T-helper 2 cell treated with Interferon-gamma antibody and Interleukin-4, amounts not matched to agents 100 ng/mL and 5 ng/mL, for 36 hours (primary cell): ENCODE results near the gene VAC14. TPM values are rescaled to one million over a fixed set of nuclear protein-coding genes. Genes with fewer than 3 reads are reported as not detected.

ENCODE experiments used
- intact Hi-C: fragments of 100-400 bp; cut with micrococcal nuclease; formaldehyde crosslinking; loops from one replicate; pipeline ENCODE4 v1.15.1; 2023
- total RNA-seq: library from RNA; stranded (reverse); gene quantifications from 2 replicates; pipeline ENCODE4 v1.2.3, GENCODE V29; 2022

VAC14 gene
- total RNA-seq, 1 donor from 2014 or later = 37.3 TPM

DNA sequence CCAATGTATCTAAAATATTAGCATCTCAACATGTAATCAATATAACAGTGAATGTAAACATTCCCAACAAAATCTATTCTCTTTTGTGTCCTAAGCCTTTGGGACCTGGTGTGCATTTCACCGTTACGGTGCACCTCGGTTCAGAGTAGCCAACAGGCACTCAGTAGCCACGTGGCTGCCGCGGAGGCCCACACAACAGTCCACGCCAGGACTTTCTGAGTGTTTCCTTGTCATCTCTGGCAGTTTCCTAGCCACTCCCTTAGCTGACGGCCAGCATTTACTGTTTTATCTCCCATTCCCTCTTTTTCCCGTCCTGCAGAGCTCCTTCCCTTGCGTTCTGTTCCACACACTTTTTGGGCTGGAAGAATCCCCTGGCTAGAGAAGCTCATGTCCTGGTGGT, 36.3 kb downstream of the VAC14 start:
- intact Hi-C loops = no loop called here

DNA sequence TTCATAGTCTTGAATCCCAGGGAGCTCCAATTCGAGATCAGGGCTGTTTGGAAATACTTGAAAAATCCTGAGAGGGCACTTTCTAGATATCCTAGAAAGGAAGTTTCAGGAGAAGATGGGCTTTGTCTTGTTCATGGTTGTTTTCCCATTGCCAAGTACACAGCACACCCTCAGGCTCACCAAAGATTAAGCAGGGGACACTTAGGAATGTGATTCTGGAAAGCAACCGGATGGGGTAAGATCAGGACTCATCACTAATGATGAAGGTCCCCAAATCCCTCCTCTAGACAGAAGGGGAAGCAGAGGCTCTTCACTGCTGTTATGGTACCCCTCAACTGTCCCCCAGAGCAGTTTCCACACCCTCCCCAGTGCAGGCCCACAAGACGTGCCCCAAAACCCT, 40.7 kb downstream of the VAC14 start:
- intact Hi-C loops = no loop called here

DNA sequence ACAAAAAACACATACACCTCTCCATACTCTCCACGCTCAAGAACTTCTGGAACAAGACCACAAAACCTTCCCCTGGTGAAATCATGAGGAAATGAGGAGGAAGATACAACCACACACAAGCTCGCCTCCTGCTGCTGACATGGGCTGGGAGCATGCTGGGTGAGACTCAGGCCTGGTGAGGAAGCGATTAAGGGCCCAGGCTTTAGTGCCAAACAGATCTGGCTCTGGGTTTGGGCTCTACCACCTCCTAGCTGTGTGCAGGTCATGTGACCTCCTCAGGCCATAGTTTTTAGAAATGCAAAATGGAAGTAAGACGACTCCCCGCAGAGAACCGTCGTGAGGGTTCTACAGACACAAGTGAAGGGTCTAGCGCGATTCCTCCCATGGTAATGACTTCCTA, 41.3 kb downstream of the VAC14 start:
- intact Hi-C loops = no loop called here

DNA sequence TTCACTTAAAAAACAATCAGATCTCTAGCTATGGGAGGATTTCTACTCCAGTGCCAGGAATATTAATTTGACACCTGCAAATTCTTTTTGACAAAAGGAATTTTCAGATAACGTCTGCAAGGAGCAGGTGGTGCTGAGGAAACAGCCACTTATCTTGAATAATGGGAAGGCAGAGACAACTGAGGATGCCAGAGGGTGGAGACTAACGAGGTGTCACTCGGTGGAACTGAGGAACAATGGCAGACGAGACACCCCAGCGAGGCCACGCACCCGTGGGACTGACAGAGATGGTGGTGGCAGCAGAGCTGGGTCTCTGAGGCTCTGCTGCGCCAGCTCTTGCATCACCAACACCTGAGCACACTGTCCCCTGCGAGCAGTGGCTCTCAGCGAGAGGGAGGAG, 42.2 kb downstream of the VAC14 start:
- intact Hi-C loops = no loop called here

DNA sequence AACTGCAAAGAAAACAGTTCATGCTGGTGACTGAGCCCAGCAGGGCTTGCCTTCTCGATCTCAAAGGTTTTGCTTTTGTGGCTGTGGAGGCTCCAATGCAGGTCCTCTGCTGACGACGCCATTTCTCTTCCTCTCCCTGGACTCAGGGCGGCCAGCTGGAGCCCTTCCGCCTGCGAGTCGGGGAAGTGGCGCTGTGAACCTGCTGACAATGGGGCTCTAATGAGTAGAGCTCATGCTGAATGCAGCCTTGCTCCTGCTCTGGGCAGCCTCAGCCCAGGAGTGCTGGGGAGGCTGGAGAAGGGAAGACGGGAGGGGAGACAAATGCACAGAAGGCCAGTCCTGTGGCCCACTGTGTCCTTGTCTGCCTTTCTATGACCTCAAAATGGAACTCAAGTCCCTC, 43.8 kb downstream of the VAC14 start:
- intact Hi-C loops = no loop called here

DNA sequence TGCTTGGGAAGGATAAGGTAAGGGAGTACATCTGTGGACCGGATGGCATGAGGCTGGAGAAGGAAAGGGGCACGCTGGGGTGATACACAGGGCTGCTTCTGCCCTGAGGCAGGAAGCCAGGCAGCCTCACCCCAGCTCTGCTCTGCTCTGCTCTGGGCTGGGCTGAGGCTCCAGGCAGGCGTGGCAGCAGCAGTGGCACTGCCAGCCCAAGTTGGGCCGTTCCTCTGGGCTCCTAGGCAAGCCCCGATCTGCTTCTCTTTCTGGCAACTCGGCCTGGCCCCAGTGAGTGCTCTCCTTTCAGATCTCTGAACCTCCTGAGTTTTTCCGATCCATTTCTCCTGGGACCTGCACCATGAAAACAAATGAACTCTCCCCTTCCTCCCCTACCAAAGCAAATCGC, 44.9 kb downstream of the VAC14 start:
- intact Hi-C loops = no loop called here

DNA sequence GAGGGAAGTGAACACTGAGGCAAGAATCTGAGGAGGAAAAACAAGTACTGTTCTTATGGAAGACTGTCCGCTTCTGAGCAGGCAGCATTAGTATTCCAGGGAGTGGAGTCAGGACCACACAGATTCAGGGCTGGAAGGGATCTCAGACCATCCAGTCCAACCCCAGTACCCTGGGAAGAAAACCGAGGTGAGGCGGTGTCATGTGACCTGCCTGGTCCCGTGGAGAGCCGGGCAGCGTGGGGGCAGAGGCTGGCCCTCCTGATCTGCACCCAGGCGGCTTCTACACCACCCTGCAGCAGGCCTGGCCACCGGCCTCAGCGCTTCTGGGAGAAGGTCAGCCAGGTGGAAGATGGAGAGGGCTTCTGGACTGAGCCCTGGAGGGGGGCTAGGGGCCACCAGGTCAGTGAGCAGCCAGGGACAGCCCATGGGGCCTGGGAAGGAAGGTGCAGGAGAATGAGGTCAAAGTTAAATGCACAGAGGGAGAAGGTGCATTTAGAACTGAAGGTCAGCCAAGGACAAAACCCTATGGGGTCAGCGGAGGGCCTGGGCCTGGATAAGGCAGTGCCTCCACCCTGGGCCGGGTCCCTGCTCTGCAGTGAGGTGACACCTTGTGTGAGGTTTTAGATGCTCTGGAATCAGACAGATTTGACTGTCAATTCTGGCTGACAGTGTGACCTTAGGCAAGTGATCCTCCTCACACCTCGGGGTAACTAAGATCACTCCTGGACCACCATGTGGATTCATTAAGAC, 45.9 kb downstream of the VAC14 start:
- intact Hi-C loops = no loop called here

DNA sequence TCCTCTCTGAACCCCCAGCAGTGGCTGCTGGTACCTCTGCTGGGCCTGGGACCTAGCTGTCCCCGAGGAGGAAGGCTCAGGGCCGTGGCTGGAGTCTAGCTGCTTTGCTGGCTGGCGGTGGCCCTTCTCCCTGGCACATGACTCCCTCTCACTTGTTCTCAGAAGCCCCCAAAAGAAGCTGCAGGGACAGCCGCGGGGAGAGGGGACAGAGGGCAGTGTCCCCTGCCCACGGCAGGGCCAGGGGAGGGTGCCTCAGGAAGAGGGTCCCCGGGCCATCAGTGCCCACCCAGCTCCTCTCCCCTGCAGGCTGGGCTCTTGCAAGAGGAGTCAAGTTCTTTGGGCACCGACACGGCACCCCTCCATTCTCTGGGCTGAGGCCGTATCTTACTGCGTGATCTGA, 46.6 kb downstream of the VAC14 start:
- intact Hi-C loops = no loop called here

DNA sequence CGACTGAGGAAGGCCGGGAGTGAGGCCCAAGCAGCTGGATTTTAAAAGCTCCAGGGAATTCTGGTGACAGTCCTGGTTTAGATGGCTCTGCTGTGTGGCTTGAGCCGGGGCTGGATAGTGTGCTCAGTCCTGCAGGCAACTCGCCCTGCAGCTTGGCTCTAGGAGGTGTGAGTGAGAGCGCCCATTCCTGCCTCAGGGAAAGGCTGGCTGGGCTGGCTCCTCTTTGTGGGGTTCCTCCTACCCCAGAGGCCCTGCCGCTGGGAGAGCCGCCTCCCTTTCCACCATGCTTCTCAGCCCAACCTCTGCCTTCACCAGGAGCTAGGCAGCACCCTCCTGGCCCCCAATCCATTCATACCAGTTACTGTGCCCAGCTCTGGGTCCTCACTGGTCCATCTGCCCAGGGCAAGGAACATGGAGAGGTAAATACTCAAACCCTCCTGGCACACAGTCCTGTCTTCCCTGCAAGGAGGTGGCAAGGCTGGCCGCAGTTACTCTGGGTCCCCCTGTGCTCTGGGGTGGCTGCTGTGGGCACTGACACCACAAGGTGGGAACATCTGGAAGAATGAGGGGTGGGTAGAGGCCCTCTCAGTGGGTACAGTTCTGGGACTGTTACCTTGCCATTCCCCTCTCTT, 47.1 kb downstream of the VAC14 start:
- intact Hi-C loops = no loop called here

DNA sequence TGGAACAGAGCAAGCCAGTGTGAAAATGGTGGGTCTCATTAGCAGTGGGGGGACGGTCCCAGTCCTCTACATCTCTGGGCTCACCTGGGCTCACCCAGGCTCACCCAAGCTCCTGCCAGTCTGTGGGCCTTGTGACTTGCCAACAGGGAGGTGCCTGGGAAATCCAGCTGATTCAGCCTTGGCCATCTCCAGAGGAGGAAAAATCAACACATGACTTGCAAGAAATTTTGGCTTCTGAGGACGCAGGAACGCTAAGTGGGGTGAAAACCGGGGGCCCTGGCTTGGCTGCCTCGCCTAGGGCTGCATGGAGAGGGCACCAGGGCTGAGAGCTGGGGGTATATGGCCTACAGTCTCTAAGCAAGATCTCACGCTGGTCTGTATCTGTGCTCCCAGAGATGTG, 47.7 kb downstream of the VAC14 start:
- intact Hi-C loops = no loop called here

DNA sequence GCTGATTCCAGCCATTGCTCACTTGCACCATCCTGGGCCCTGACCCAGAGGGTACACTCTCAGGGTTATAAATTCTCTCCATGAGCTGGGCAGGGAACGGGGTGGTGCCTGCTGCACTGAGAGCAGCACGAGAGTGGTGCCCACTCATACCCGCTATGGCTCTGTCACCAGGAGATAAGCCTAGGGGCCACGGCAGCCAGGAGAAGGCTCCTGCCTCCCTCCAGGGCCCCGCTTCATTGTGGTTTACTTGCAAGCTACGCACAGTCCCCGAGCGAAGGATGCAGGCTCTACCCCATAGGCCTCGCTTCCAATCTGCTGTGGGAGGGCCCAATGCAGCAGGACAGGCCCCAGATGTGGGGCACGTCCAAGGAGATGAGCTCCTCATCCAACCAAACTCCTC, 48.5 kb downstream of the VAC14 start:
- intact Hi-C loops = no loop called here

DNA sequence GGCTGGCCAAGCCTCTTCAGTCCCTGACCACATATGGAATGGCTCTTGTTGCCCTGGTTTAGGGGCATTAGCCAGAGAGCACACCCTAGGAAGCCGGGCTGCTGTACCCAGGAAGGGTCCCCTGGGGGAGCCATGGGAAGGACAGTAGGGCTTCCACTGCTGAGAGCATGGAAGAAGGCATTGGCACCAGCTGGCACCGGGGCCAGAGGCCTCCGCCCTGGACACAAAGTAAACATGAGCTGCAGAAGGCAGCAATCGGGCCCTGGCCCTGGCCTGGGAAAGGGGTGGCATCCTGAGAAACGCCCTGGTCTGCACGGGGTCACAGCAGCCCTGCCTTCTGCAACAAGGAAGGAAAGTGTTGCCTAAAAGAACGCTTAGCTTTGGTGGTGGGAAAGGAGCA, 49.4 kb downstream of the VAC14 start:
- intact Hi-C loops = no loop called here

DNA sequence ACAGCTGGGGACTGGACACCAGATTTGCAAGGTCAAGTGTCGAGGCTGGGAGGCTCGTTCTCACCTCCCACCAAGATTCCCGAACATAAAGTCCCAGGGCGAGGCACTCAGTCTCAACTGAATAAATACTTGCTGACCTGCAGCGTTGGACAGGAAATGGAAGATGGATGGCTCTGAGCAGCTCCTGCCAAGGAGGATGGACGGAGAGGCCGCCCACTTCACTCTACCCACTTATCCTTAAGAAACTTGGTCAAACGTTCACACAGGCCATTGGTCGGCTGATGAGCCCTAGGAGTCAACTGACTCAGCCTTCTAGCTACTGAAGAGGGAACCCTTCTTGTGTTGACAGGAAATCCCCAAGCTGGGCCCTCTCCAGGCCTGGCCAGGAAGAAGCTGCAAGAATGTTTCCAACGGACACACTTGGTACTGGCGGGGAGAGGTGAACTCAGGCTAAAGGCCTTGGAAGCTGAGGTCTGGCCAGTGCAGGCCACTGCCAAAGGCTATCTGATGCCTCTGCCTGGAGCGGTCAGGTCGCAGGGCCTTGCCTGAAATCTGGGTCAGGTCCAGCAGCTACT, 50.0 kb downstream of the VAC14 start:
- intact Hi-C loops = no loop called here

DNA sequence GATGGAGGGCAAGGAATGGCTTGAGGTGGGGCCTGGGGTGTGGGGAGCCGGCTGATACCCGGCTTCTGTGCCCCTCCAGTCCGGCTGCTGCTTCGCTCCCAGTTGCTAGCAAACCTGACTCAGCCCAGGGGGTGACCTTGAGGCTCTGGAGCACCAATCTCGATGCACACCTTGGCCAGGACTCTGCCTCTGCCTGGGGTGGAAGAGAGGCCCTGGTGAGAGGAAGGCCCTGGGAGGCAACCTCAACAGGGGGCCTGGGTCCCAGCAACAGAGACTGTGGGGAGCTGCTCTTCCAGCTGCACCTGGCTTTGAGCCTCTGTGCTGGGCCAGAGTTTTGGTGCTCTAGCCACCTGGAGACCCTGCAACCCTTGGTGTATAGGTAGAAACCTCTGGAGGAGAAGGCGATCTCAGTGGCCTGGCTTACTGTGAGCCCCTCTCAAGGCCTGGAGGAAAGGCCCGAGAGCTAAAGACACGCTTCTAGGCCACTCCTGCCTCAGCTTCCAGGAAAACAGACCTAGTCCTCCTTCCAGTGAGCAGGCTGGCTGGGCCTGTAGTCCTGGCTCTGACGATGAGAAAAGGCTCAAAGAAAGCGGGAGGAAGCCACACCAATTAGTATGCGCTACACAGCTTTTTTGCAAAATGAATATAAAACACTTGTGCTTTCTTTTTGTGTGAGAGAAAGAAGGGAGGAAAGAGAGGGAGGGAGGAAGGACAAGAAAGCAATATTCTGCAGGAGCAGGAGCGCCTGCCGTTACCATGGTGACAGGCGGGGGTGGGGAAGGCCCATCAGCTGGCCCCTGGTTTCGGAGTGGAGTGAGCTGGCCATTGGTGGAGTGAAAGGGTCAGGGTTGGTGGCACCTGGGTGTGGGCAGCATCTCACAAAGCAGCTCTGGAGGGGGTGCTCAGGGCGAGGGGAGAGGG, 51.0 kb downstream of the VAC14 start:
- intact Hi-C loops = no loop called here

DNA sequence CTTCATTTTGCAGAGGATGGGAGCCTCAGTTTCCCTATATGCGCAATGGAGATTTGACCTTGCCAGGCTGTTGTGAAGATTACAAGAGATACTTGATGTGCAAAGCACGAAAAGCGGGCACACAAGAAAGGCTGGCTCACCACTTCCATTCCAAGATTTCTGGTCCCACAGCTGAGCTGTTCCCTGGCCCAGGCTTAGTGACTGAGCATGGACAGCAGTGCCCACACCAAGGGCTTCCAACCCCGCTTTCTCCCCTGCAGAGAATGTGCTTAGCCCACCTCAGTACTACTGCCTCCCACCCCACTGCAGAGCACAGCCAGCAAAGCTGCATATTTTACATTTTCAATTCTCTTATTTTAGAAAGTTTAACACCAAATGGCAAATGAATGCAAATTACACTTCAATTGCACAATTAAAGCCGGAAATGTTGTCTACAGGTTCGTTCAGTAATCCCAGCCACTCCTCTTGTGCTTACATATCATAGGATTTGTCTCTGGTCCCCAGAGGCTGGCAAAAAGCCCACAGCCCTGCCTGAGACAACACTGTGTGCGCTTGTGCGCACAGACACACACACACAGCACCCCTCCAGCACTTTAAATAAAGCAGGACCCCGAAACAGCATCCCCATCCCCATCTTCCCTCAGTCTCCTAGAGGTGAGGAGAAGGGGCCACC, 51.8 kb downstream of the VAC14 start:
- intact Hi-C loops = no loop called here

DNA sequence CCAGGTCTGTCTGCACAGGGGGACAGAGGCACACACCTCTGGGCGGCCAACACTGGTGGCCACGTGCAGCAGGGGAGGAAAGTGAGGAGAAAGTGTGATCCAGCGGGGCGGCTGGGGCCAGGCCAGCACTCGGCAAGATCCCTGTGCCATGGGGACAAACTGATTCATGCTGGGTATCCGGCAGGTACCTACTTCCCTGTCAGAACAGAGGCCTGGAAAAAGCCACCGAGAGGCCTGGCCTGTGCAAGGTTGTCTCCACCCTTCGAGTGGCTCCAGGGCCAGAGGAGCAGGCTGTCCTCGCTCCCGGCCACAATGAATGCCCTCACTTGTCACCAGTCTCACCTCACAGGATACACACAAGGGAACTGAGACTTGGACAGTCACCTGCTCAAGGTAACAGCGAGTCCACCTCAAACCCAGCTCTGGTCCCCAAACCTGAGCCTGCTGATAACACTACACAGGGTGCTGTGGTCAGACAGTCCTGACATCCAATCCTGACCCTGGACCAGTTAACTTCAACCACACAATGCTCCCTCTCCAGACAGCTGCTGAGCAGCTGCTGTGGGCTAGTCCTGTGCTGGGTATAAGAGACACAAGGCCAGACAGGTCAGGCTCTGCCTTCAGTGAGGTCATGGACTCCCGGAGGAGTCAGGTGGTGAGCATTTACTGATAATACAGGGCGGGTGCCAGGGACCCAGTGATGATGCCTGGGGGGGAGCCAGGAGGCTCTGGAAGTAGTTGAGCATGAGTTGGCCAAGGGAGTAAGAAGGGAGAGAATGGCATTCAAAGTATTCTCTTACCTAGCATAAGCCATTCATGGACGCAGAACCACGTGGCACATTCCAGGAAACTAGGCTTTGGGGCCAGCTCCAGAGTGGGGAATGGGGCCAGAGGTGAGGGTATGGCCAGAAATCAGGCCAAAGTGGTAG, 53.0 kb downstream of the VAC14 start:
- intact Hi-C loops = no loop called here

DNA sequence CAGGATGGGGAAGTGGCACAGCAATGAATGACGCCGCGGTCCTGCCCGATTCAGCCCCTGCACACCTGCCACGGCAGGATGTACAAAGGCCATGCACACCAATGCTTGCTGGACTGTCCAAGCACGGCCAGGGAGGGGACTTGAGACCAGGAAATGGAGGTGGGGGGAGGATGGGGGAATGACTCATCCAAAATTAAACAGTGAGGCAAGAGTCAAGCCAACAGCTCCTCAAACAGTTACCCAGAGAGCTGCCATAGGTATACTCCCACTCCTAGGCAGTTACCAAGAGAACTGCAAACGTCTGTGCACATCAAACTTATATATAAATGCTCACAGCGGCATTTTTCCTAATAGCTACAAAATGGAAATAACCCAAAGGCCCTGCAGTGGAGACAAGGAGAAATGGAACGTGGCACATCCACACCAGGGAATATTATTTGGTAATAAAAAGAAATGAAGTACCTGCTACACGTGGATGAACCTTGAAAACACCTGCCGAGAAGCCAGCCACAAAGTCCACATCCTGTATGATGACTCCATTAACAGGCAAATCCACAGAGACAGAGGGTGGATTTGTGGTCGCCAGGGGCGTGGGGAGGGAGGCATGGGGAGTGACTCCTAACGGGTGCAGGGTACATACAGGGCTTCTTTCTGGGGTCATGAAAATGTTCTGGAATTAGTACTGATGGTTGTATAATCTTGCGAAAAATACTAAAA, 54.1 kb downstream of the VAC14 start:
- intact Hi-C loops = no loop called here

DNA sequence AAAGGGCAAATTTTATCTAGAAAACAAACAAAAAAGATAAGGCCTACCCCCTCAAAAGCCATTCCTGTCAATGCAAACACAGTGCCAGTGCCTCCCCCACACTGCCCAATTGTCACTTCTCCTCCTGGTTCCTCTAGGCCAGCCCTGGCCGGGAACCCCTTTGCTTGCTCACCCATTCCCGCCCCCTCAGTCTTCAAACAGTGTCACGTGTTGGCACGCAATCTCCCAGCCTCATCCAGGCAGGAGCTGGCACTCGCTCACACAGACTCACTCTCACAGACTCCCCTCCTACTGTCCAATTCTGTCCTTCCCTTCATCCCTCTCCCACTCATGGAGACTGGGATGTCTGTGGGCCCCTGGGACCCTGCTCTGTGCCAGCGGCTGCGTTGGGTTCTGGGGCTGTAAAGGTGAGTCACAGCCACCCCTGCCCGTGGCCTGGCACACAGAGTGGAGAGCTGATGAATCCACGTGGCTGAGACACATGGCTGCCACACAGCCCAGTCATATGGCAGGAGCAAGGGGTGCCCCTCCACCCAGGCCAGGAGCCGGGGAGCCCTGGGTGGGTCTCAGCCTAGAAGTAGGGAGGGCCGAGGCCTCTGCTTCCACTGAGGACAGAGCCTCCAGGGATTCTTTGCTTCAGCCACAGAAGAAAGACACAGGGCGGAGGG, 54.8 kb downstream of the VAC14 start:
- intact Hi-C loops = no loop called here

DNA sequence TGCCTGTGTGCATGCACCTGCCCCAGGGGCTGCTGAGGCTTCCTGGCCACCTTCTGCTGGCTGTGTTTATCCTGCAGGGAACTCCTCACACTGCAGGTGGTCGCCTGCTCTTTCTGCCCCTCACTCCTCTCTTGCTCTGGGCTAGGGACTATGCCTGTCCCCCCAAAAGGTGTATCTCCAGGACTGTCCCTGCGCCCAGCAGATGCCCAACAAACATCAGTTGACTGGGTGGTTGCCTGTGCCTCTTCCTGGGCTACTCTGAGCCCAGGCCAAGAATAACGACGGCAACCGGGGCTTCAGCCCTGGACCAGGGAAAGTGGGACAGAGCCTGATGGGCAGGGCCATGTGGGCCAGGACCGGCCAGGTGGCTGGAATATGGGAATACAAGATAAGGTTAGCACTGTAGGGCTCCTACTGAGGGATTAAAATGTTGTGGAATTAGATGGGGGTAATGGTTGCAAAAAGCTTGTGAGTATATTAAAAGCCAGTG, 55.4 kb downstream of the VAC14 start:
- intact Hi-C loops = no loop called here
